ENCODE data around the gene USP35.
"Not testable (repeated sequence)": the region's sequence is repeated elsewhere in the genome, so short reads cannot be mapped to it uniquely, and the experiment has no call there.

USP35 gene

DNA sequence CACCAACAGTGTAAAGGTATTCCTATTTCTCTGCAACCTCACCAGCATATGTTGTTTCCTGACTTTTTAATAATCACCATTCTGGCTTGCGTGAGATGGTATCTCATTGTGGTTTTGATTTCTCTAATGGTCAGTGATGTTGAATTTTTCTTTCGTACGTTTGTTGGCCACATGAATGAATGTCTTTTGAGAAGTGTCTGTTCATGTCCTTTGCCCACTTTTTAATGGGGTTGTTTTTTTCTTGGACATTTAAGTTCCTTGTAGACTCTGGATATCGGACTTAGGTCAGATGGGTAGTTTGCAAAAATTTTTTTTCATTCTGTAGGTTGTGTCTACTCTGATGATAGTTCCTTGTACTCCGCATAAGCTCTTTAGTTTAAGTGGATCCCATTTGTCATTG is 22.8 kb downstream of the USP35 start:
- intact Hi-C loops (cut with DNase I) = no loop called here
- DNase-seq = no peak

GRCh38 chr11:78212586-78213371 is 24.1 kb downstream of the USP35 start:
- DNase-seq = peak in 28 of 42 donors; percentile 22 to 68 (median 43)
- intact Hi-C loops (cut with DNase I) = no loop called here

DNA sequence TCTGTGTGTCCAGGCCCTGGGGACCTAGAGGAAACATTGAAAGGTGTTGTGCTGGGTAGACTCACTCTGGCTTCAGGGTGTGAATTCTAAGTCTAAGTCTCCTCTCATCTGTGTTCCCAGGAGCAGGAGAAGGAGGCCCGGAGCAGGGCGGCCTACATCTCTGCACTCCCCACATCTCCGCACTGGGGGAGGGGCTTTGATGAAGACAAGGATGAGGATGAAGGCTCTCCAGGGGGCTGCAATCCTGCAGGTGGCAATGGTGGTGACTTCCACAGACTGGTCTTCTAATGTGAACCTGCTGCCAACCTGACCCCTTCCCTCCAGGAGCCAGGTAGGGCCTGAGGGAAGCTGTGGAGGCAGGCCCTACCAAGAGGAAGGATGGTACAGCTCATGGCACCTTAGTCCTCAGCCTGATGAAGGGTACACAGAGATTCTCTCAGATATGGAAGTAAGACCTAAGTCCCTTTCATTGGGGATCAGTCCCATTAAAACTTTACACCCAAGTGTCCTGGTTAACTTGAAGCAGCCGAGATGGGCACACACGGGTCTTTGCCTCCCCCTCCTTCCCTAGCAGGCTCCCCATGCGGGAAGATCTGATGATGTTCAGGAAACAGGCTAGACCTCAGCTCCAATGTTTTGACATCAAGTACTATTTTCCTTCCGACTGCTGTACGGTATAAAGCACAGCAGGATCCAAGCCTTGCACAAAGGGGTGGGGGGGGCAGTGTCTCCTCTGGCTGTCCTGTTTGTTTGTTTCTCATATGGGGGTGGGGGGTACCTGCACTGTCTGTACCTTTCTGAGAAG is 25.0 kb downstream of the USP35 start:
- intact Hi-C loops (cut with DNase I) = no loop called here
- DNase-seq = peak in 3 of 42 donors; percentile 7 to 34 (median 9)

- intact Hi-C loops (cut with DNase I) = no loop called here
Measured at GRCh38 chr11:78214331-78215194, 25.8 kb downstream of the USP35 start.

GRCh38 chr11:78216021-78216420 is 27.3 kb downstream of the USP35 start:
- intact Hi-C loops (cut with DNase I) = no loop called here
- peak in 2 of 42 donors; percentile 0 to 21 for DNase-seq

More at GRCh38 chr11:78214331-78215194, 25.8 kb downstream of the USP35 start:
- peak in 3 of 42 donors; percentile 4 to 27 (median 13) for DNase-seq

GRCh38 chr11:78216571-78217287 is 28.0 kb downstream of the USP35 start:
- intact Hi-C loops (cut with DNase I) = no loop called here
- peak in 3 of 42 donors; percentile 4 to 34 (median 27) for DNase-seq

- intact Hi-C loops (cut with DNase I) = no loop called here
- peak in 9 of 42 donors; percentile 3 to 23 (median 10) for DNase-seq
Measured at GRCh38 chr11:78217650-78218541, 29.2 kb downstream of the USP35 start.

- intact Hi-C loops (cut with DNase I) = no loop called here
- DNase-seq = peak in 7 of 42 donors; percentile 1 to 28 (median 8)
Measured at GRCh38 chr11:78218707-78219492, 30.2 kb downstream of the USP35 start.

DNA sequence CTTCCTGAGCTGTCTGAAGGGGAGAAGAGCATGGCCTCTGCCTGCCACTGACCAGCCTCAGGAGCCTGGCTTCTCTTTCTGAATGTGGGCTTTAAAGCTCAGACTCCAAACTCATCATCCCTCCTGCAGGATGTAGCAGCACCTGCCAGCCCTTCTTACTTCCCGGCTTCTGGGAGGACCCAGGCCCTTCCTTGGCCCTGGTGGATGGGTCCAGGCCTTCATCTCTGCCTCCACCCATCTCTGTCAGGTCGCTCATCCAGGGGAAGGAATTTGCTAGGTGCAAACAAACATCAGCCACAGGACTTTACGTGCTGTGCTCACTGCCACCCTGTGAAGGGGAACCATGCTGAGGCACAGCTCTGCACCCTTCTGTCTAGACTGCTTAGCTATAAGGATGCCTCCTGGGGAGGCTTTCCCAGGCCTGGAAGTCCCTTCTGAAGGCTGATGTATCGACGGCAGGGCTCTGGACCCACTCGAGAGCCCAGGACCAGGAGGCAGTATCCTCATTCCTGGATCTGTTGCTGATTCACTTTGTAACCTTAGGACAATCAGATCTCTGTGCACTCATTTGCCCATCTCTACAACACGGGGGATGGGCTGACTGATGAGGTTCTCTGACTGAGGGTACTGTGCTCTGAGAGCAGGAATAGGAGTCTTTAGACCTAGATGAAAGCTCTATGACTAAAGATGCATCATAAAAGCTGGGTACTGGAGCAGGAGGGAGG is 30.9 kb downstream of the USP35 start:
- intact Hi-C loops (cut with DNase I) = no loop called here

GRCh38 chr11:78220218-78221157 is 31.8 kb downstream of the USP35 start:
- intact Hi-C loops (cut with DNase I) = no loop called here
- peak in 6 of 42 donors; percentile 2 to 29 (median 4) for DNase-seq

More for the DNA sequence above, 30.9 kb downstream of the USP35 start:
- peak in 14 of 42 donors; percentile 10 to 41 (median 27) for DNase-seq

- intact Hi-C loops (cut with DNase I) = no loop called here
- peak in 7 of 42 donors; percentile 3 to 25 (median 5) for DNase-seq
Measured at GRCh38 chr11:78221396-78222315, 32.9 kb downstream of the USP35 start.

- intact Hi-C loops (cut with DNase I) = not testable (repeated sequence)
Measured at GRCh38 chr11:78222726-78223125, 34.0 kb downstream of the USP35 start.

GRCh38 chr11:78223320-78223954 is 34.7 kb downstream of the USP35 start:
- DNase-seq = peak in 6 of 42 donors; percentile 1 to 25 (median 12)
- intact Hi-C loops (cut with DNase I) = no loop called here

More at GRCh38 chr11:78222726-78223125, 34.0 kb downstream of the USP35 start:
- peak in 7 of 42 donors; percentile 7 to 42 (median 13) for DNase-seq
